ENCODE results near the gene PTPN6.

Gene PTPN6

DNA sequence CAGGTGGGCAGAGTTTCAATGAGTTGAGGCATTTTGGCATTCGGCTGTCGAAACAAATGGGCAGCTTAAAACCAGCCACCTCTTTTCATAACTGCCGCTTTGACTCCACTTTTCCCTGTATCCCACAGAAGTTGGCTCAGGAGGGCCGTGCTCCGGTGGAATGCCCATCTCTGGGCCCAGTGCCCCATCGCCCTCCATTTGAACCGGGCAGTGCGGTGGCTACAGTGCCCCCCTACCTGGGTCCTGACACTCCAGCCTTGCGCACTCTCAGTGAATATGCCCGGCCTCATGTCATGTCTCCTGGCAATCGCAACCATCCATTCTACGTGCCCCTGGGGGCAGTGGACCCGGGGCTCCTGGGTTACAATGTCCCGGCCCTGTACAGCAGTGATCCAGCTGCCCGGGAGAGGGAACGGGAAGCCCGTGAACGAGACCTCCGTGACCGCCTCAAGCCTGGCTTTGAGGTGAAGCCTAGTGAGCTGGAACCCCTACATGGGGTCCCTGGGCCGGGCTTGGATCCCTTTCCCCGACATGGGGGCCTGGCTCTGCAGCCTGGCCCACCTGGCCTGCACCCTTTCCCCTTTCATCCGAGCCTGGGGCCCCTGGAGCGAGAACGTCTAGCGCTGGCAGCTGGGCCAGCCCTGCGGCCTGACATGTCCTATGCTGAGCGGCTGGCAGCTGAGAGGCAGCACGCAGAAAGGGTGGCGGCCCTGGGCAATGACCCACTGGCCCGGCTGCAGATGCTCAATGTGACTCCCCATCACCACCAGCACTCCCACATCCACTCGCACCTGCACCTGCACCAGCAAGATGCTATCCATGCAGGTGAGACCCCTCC lies 12.6 kb upstream of the PTPN6 start:
- no peak for DNase-seq (ENCODE audit: low read depth)
- peak overlapping the region; percentile 59 for H3K4me3 ChIP-seq (ENCODE audit: low read depth, low read length)

- no peak for DNase-seq (ENCODE audit: low read depth)
- no peak overlapping the region for H3K4me3 ChIP-seq (ENCODE audit: low read depth, low read length)
These were observed 12.0 kb upstream of the PTPN6 start for GRCh38 chr12:6939191-6939540.

DNA sequence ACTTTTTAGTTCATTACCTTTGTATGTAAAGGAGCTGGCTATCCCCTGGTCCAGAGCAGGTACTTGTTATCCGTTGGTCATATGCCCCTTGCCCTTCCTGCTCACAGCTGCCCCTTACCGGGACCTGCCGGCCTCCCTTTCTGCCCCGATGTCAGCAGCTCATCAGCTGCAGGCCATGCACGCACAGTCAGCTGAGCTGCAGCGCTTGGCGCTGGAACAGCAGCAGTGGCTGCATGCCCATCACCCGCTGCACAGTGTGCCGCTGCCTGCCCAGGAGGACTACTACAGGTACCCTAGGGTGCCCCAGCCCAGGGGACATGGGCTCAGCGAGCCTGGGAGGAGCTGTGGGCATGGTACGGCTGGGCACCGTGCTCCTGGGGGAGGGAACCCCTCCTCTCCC lies 9.9 kb upstream of the PTPN6 start:
- H3K4me3 ChIP-seq (ENCODE audit: low read depth, low read length): no peak overlapping the region
- DNase-seq (ENCODE audit: low read depth): no peak

DNA sequence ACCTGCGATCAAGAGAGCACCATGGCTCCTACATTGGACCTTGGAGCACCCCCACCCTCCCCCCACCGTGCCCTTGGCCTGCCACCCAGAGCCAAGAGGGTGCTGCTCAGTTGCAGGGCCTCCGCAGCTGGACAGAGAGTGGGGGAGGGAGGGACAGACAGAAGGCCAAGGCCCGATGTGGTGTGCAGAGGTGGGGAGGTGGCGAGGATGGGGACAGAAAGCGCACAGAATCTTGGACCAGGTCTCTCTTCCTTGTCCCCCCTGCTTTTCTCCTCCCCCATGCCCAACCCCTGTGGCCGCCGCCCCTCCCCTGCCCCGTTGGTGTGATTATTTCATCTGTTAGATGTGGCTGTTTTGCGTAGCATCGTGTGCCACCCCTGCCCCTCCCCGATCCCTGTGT lies 9.4 kb upstream of the PTPN6 start:
- H3K4me3 ChIP-seq (ENCODE audit: low read depth, low read length): no peak overlapping the region
- no peak for DNase-seq (ENCODE audit: low read depth)

GRCh38 chr12:6942331-6942665 lies 8.9 kb upstream of the PTPN6 start:
- no peak for DNase-seq (ENCODE audit: low read depth)

GRCh38 chr12:6943389-6943721 lies 7.8 kb upstream of the PTPN6 start:
- peak; percentile 77 for DNase-seq (ENCODE audit: low read depth)
- H3K4me3 ChIP-seq (ENCODE audit: low read depth, low read length): peak overlapping the region; percentile 72

More at GRCh38 chr12:6942331-6942665, 8.9 kb upstream of the PTPN6 start:
- H3K4me3 ChIP-seq (ENCODE audit: low read depth, low read length): no peak overlapping the region

- peak; percentile 67 for DNase-seq (ENCODE audit: low read depth)
- peak within 1 kb of the TSS; percentile 72 for H3K4me3 ChIP-seq (ENCODE audit: low read depth, low read length)
These were observed 7.3 kb upstream of the PTPN6 start, which contains the start of the genes C12orf57 and RNU7-1 for GRCh38 chr12:6943722-6944380. Gene C12orf57 (plus strand): TSS chr12:6944022. CDS start chr12:6944122, 100 bp downstream. Gene RNU7-1 (plus strand): TSS chr12:6943816.

GRCh38 chr12:6944381-6945186 lies 6.6 kb upstream of the PTPN6 start:
- DNase-seq (ENCODE audit: low read depth): peak; percentile 70
- peak overlapping the region; percentile 72 for H3K4me3 ChIP-seq (ENCODE audit: low read depth, low read length)

DNA sequence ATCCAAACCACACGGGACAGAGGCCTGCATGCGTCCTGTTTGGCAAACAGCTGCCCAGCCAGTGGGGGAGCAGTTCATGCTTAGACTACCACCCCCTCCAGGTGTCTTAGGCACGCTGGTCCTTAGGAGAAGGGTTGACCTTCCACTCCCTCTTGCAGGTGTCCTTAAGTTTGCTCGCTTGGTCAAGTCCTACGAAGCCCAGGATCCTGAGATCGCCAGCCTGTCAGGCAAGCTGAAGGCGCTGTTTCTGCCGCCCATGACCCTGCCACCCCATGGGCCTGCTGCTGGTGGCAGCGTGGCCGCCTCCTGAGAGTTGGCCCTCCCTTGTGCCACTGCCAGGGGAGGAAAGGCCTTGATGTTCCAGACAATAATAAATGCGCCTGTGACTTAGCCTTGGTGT lies 5.5 kb upstream of the PTPN6 start:
- no peak for DNase-seq (ENCODE audit: low read depth)
- no peak overlapping the region for H3K4me3 ChIP-seq (ENCODE audit: low read depth, low read length)

DNA sequence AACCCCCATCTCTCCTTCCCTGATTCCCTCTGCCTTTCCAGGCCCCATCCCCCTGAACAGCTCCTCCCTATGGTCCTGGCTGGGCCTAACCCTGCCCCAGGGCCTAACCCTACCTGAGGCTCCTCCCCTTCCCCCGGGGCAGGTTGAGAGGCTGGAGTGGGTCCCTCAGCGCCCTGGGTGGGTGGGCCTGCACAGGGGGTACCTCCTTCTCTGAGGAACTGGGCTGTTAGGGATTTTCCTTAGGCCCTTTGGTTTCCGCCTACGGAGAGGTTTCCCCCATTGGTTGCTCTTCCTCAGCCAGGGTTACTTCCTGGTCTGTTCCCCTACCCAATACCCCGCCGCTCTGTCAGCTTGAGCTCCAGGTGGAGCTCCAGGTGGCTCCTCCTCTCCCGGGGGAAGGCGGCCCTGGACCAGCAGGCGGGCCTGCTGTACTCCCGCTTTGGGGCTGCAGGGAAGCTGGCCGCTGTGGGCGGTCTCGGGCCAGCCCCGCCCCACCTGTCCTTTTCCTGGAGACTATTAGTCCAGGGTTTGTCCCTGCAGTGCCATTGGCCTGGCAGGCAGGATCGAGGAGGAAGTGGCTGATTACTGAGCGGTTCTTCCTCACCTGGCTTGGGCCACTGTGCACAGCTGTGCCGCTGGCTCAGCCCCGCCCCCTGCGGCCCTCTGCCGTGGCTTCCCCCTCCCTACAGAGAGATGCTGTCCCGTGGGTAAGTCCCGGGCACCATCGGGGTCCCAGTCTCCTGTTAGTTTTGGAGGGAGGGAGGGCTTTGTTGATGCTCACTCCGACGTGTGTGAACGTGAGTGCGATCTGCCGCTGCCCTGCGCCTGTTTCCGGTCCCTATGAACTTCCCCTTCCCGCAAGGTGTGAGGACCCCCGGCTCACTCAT lies 4.9 kb upstream of the PTPN6 start:
- H3K4me3 ChIP-seq (ENCODE audit: low read depth, low read length): no peak overlapping the region
- no peak for DNase-seq (ENCODE audit: low read depth)

DNA sequence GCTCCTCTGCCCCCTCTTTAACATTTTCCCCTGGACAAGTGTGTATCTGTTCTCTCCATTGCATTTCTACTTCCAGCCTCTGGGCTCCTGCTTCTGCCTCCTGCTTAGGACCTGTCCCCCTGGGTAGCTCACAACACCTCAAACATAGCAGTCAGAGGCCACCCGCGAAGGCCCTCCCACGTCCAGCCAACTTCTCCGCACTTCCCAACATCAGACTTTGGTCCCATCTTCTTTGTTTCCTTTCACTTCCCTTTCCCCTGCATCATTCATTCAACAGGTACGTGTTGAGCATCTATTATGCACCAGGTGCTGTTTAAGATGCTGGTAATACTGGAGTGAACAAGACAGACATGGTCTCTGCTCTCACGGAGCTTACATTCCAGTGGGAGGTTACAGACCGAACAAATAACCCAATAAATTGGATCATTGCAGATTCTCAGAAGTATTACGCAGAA lies 4.2 kb upstream of the PTPN6 start:
- no peak for DNase-seq (ENCODE audit: low read depth)
- no peak overlapping the region for H3K4me3 ChIP-seq (ENCODE audit: low read depth, low read length)

DNA sequence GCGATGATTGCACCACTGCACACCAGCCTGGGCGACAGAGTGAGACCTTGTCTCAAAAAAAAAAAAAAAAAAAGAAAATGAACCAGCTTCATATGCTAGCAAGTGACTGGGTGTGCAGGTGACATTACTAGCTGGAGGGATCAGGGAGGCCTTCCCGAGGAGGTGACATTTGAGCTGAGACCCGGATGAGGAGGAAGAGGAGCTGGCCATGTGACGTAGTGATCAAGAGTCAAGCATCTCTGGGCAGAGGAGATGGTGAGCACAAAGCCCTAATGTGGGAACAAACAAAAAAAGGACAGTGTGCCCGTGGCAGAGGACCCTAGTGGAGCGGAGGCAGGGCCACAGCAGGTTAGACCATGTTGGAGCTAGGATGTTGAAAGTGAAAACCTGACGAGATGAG lies 3.5 kb upstream of the PTPN6 start:
- no peak overlapping the region for H3K4me3 ChIP-seq (ENCODE audit: low read depth, low read length)
- no peak for DNase-seq (ENCODE audit: low read depth)

GRCh38 chr12:6948873-6949594 lies 2.1 kb upstream of the PTPN6 start:
- H3K4me3 ChIP-seq (ENCODE audit: low read depth, low read length): no peak overlapping the region
- DNase-seq (ENCODE audit: low read depth): no peak

DNA sequence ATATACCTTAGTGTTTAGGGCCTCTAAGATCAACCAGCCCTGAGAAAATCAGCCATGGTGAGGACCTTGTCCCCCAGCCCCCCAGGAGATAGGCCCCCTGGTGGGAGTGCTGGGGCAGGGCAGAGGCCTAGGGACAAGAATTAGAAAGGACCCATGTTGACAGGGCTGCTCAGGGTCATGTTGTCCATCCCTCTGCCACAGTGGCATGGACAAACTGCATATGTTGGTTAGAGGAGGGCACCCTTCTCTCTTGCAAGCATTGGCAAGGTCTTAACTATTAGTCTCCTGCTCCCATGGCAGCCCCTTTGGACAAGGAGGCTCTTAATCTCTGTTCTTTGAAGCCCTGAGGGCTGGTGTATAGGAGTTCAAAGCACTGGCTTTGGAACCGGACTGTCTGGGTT lies 755 bp upstream of the PTPN6 start:
- H3K4me3 ChIP-seq (ENCODE audit: low read depth, low read length): no peak overlapping the region
- no peak for DNase-seq (ENCODE audit: low read depth)

DNA sequence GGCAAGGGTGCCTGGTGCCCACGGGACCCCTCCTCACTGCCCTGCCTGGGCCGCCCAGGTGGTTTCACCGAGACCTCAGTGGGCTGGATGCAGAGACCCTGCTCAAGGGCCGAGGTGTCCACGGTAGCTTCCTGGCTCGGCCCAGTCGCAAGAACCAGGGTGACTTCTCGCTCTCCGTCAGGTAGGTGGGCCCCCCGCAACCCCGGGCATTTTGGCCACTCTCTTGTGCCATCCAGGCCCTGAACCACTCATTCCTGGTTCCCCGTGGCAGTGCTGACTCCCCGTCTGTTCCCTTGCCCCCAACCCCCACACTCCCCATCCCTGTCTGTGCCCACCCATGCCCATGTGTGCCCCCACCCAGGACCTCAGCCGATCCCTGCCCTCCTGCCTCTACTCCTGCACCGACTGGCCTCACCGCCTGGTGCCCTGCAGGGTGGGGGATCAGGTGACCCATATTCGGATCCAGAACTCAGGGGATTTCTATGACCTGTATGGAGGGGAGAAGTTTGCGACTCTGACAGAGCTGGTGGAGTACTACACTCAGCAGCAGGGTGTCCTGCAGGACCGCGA lies 480 bp downstream of the PTPN6 start:
- H3K4me3 ChIP-seq (ENCODE audit: low read depth, low read length): no peak overlapping the region
- no peak for DNase-seq (ENCODE audit: low read depth)

GRCh38 chr12:6952121-6952862 lies 1.1 kb downstream of the PTPN6 start:
- no peak overlapping the region for H3K4me3 ChIP-seq (ENCODE audit: low read depth, low read length)

DNA sequence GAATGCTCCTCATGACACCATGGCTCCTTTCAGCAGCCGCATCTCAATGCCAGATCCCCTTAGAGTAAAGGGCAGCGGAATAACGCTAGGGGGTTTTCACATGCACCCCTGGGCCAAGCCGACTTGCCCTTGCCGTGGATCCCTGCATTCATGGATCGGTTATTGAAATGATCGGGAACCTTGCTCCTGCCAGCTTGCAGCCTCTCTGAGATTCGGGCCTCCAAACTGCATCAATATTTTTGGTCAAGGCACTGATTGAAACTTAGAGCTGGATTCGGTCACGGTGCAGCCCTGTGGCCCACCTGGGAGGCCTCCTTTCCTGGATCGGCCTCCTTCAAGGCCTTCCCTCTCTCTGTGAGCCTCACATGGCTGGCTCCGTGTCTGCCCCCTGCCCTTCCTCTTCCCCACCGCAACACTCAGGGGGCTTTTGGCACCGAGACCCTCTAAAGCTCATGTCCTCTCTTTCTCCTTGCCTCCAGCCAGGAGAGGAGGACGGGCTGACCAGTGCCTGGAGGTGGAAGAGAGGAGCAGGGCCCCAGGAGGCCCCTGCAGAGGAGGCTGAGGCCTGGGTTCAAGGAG lies 1.8 kb downstream of the PTPN6 start:
- no peak for DNase-seq (ENCODE audit: low read depth)
- no peak overlapping the region for H3K4me3 ChIP-seq (ENCODE audit: low read depth, low read length)

More at GRCh38 chr12:6952121-6952862, 1.1 kb downstream of the PTPN6 start:
- no peak for DNase-seq (ENCODE audit: low read depth)

All from skeletal muscle cell (primary cell).